ENCODE data around the gene ADSS2.

Gene ADSS2

GRCh38 chr1:244449936-244450508 is 1.7 kb downstream of the ADSS2 start:
- H3K9me3 ChIP-seq (ENCODE audit: control insufficient read depth, insufficient read depth, low read depth, low read length), result no peaks in the 10 kb centered on the region
- H3K4me3 ChIP-seq (ENCODE audit: low read depth, low read length), result peak overlapping the region; percentile 76
- CTCF ChIA-PET, result interaction anchor here (0.6 to 1.3 kb wide), 3 partner anchors 9 to 175 kb away, joined by 3 to 4 read pairs (median 3); no protein-coding TSS in a partner anchor
- POLR2A ChIA-PET, result no interaction called here
- H3K4me1 ChIP-seq (ENCODE audit: control insufficient read depth, insufficient read depth, low read length), result peaks cover 46% of the 10 kb centered on the region
- TF ChIP-seq ZNF629 (tag by site-specific recombination; IDR thresholded peaks at IDR 0.05), result no peak
- TF ChIP-seq ZNF16 (tag by site-specific recombination; IDR thresholded peaks at IDR 0.05; ENCODE audit: low read depth), result no peak
- TF ChIP-seq ZNF10 (tag by site-specific recombination; IDR thresholded peaks at IDR 0.05), result no peak
- TF ChIP-seq ZNF2 (tag by site-specific recombination; IDR thresholded peaks at IDR 0.05), result 0 out of 2 replicates have a peak, but pooled peaks have one; percentile 23
- TF ChIP-seq ZSCAN18 (tag by site-specific recombination; IDR thresholded peaks at IDR 0.05), result no peak
- no peak for TF ChIP-seq ZNF133 (tag by site-specific recombination; IDR thresholded peaks at IDR 0.05)
- TF ChIP-seq ZNF548 (tag by site-specific recombination; IDR thresholded peaks at IDR 0.05), result peak; percentile 78; the same call in 1 of the 2 replicates
- TF ChIP-seq ZNF549 (tag by site-specific recombination; IDR thresholded peaks at IDR 0.05), result no peak
- no peak for TF ChIP-seq ZNF792 (tag by site-specific recombination; IDR thresholded peaks at IDR 0.05)
- peak; percentile 62; the same call in 1 of the 2 replicates for TF ChIP-seq ZNF366 (tag by site-specific recombination; conservative IDR thresholded peaks at IDR 0.05)
- peak; percentile 86 for TF ChIP-seq SCRT2 (tag by site-specific recombination; IDR thresholded peaks at IDR 0.05)
- TF ChIP-seq ZNF785 (tag by site-specific recombination; IDR thresholded peaks at IDR 0.05), result no peak
- TF ChIP-seq ZNF48 (tag by site-specific recombination; IDR thresholded peaks at IDR 0.05), result no peak
- TF ChIP-seq ZEB2 (tag by site-specific recombination; IDR thresholded peaks at IDR 0.05), result no peak
- peak; percentile 65 for TF ChIP-seq PRDM1 (tag by site-specific recombination; IDR thresholded peaks at IDR 0.05)
- no peak for TF ChIP-seq ZNF626 (tag by site-specific recombination; IDR thresholded peaks at IDR 0.05)
- peak; percentile 70; the same call in 1 of the 2 replicates for TF ChIP-seq ZNF600 (tag by site-specific recombination; IDR thresholded peaks at IDR 0.05)
- peak; percentile 33; the same call in 1 of the 2 replicates for TF ChIP-seq SCRT1 (tag by site-specific recombination; IDR thresholded peaks at IDR 0.05; ENCODE audit: borderline replicate concordance)
- no peak for TF ChIP-seq ZXDB (tag by site-specific recombination; IDR thresholded peaks at IDR 0.05)
- no peak for TF ChIP-seq ZNF140 (tag by site-specific recombination; IDR thresholded peaks at IDR 0.05)
- peaks cover 0 to 9% of the 10 kb centered on the region in 2 experiments; a peak in 1 of 3 replicates for H3K36me3 ChIP-seq (ENCODE audit: control insufficient read depth in 2 of 2, insufficient read depth in 1 of 2, low read length in 2 of 2)
- H3K27ac ChIP-seq (ENCODE audit: extremely low read depth, low read depth, low read length), result no peak overlapping the region

- CTCF ChIA-PET, result no interaction called here
- Histone ChIP-seq H3K4me3 (ENCODE audit: low read depth, low read length) (no peak overlapping the region), H3K36me3 (ENCODE audit: control insufficient read depth in 2 of 2, insufficient read depth in 1 of 2, low read length in 2 of 2) (peaks cover 0 to 15% of the 10 kb centered on the region in 2 experiments; a peak in 1 of 3 replicates), H3K27ac (ENCODE audit: extremely low read depth, low read depth, low read length) (no peak overlapping the region), H3K9me3 (ENCODE audit: control insufficient read depth, insufficient read depth, low read depth, low read length) (no peaks in the 10 kb centered on the region), H3K4me1 (ENCODE audit: control insufficient read depth, insufficient read depth, low read length) (peaks cover 50% of the 10 kb centered on the region)
- POLR2A ChIA-PET, result no interaction called here
- TF ChIP-seq PRDM1 (tag by site-specific recombination; IDR thresholded peaks at IDR 0.05) (peak; percentile 94), ZNF664 (tag by site-specific recombination; IDR thresholded peaks at IDR 0.05) (no peak), YY2 (tag by site-specific recombination; IDR thresholded peaks at IDR 0.05) (no peak), ZNF585B (tag by site-specific recombination; IDR thresholded peaks at IDR 0.05) (no peak), ZNF768 (tag by site-specific recombination; IDR thresholded peaks at IDR 0.05) (no peak)
- TF ChIP-seq, protein P1, sequence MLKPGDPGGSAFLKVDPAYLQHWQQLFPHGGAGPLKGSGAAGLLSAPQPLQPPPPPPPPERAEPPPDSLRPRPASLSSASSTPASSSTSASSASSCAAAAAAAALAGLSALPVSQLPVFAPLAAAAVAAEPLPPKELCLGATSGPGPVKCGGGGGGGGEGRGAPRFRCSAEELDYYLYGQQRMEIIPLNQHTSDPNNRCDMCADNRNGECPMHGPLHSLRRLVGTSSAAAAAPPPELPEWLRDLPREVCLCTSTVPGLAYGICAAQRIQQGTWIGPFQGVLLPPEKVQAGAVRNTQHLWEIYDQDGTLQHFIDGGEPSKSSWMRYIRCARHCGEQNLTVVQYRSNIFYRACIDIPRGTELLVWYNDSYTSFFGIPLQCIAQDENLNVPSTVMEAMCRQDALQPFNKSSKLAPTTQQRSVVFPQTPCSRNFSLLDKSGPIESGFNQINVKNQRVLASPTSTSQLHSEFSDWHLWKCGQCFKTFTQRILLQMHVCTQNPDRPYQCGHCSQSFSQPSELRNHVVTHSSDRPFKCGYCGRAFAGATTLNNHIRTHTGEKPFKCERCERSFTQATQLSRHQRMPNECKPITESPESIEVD (tag by site-specific recombination; IDR thresholded peaks at IDR 0.05), result peak; percentile 41
These were observed 3.3 kb downstream of the ADSS2 start for GRCh38 chr1:244448279-244449036.
